ENCODE data around the gene PCDHGA12.
A peak's percentile ranks its signal among the peaks of the same experiment; 100 is the strongest.
"Not testable (repeated sequence)": the region's sequence is repeated elsewhere in the genome, so short reads cannot be mapped to it uniquely, and the experiment has no call there.

PCDHGA12 gene

GRCh38 chr5:141409598-141410306, 20.6 kb upstream of the PCDHGA12 start:
- no peak for DNase-seq

- no peak for DNase-seq
These were observed 18.7 kb upstream of the PCDHGA12 start for GRCh38 chr5:141411575-141411974.

GRCh38 chr5:141412854-141413539, 17.3 kb upstream of the PCDHGA12 start, which contains the start of gene PCDHGA10:
Gene PCDHGA10, plus strand, starts transcription at chr5:141412987. Its CDS starts 189 bp downstream, at chr5:141413176.
- DNase-seq, result peak; percentile 35

GRCh38 chr5:141413540-141414069, 16.7 kb upstream of the PCDHGA12 start:
- no peak for DNase-seq

GRCh38 chr5:141414548-141415274, 15.6 kb upstream of the PCDHGA12 start:
- DNase-seq, result not testable (repeated sequence)

- DNase-seq, result not testable (repeated sequence)
These were observed 15.1 kb upstream of the PCDHGA12 start for GRCh38 chr5:141415275-141415618.

GRCh38 chr5:141417494-141418172, 12.7 kb upstream of the PCDHGA12 start, which contains the start of gene PCDHGB7:
Gene PCDHGB7, plus strand, starts transcription at chr5:141417677. Its CDS starts 183 bp downstream, at chr5:141417860.
- peak; percentile 15 for DNase-seq

- DNase-seq, result no peak
These were observed 11.0 kb upstream of the PCDHGA12 start for GRCh38 chr5:141419074-141419880.

- DNase-seq, result peak; percentile 17
These were observed 9.3 kb upstream of the PCDHGA12 start, which contains the start of gene PCDHGA11 for GRCh38 chr5:141420855-141421488. Gene PCDHGA11, plus strand, starts transcription at chr5:141421051. Its CDS starts 177 bp downstream, at chr5:141421228.

GRCh38 chr5:141421489-141421855, 8.8 kb upstream of the PCDHGA12 start:
- DNase-seq, result no peak

- no peak for DNase-seq
These were observed 7.5 kb upstream of the PCDHGA12 start for GRCh38 chr5:141422742-141423291.

- DNase-seq, result no peak
These were observed 2.4 kb upstream of the PCDHGA12 start for GRCh38 chr5:141427783-141428426.

- no peak for DNase-seq
These were observed 979 bp downstream of the PCDHGA12 start for GRCh38 chr5:141431286-141431685.

GRCh38 chr5:141432308-141432707, 2.0 kb downstream of the PCDHGA12 start:
- not testable (repeated sequence) for DNase-seq

- not testable (repeated sequence) for DNase-seq
These were observed 2.4 kb downstream of the PCDHGA12 start for GRCh38 chr5:141432726-141433125.

GRCh38 chr5:141434006-141434405, 3.7 kb downstream of the PCDHGA12 start:
- DNase-seq, result no peak

- DNase-seq, result no peak
These were observed 6.9 kb downstream of the PCDHGA12 start for GRCh38 chr5:141437221-141437620.

- DNase-seq, result no peak
These were observed 9.3 kb downstream of the PCDHGA12 start for GRCh38 chr5:141439411-141440141.

- no peak for DNase-seq
These were observed 10.0 kb downstream of the PCDHGA12 start for GRCh38 chr5:141440341-141440740.
